HEK293 (cell line): ENCODE measurements around the gene TLE1.

Experiments
- ELK4 ChIP-seq: IDR thresholded peaks from 2 replicates; pipeline ENCODE4 v1.6.1; 2011; ENCODE audit warnings: mild to moderate bottlenecking, low read depth, low read length, borderline replicate concordance
- GLI4 ChIP-seq: fragments of 450-650 bp; formaldehyde crosslinking; IDR thresholded peaks from 2 replicates; pipeline ENCODE4 v1.5.1; 2016; ENCODE audit warnings: missing biosample characterization, missing genetic modification characterization
- INSM2 ChIP-seq: fragments of 450-650 bp; formaldehyde crosslinking; IDR thresholded peaks from 2 replicates; pipeline ENCODE4 v1.5.1; 2016; ENCODE audit warnings: missing biosample characterization, missing genetic modification characterization
- KLF8 ChIP-seq: fragments of 450-650 bp; formaldehyde crosslinking; IDR thresholded peaks from 2 replicates; pipeline ENCODE4 v1.5.1; 2016; ENCODE audit warnings: missing biosample characterization, missing genetic modification characterization
- PRDM2 ChIP-seq: fragments of 450-650 bp; formaldehyde crosslinking; IDR thresholded peaks from 2 replicates; pipeline ENCODE4 v1.5.1; 2016; ENCODE audit warnings: missing biosample characterization, missing genetic modification characterization, borderline replicate concordance
- WT1 ChIP-seq: fragments of 450-650 bp; formaldehyde crosslinking; IDR thresholded peaks from 2 replicates; pipeline ENCODE4 v1.5.1; 2016; ENCODE audit warnings: missing biosample characterization, missing genetic modification characterization
- ZBTB11 ChIP-seq: fragments of 450-650 bp; formaldehyde crosslinking; conservative IDR thresholded peaks from 2 replicates; pipeline ENCODE4 v1.5.1; 2016; ENCODE audit warnings: low read depth, missing biosample characterization, missing genetic modification characterization
- ZBTB21 ChIP-seq: fragments of 450-650 bp; formaldehyde crosslinking; IDR thresholded peaks from 2 replicates; pipeline ENCODE4 v1.5.1; 2017; ENCODE audit warnings: missing biosample characterization, missing genetic modification characterization
- ZBTB44 ChIP-seq: fragments of 450-650 bp; IDR thresholded peaks from 2 replicates; pipeline ENCODE4 v1.5.1; 2018; ENCODE audit warnings: missing biosample characterization, mild to moderate bottlenecking, missing genetic modification characterization
- ZIC2 ChIP-seq: fragments of 450-650 bp; formaldehyde crosslinking; IDR thresholded peaks from 2 replicates; pipeline ENCODE4 v1.5.1; 2016; ENCODE audit warnings: missing biosample characterization, missing genetic modification characterization
- ZNF114 ChIP-seq: fragments of 450-650 bp; formaldehyde crosslinking; IDR thresholded peaks from 2 replicates; pipeline ENCODE4 v1.5.0; 2017; ENCODE audit warnings: missing biosample characterization, missing genetic modification characterization
- ZNF169 ChIP-seq: fragments of 450-650 bp; formaldehyde crosslinking; IDR thresholded peaks from 2 replicates; pipeline ENCODE4 v1.5.1; 2016; ENCODE audit warnings: missing biosample characterization, missing genetic modification characterization
- ZNF19 ChIP-seq: fragments of 450-650 bp; formaldehyde crosslinking; IDR thresholded peaks from 2 replicates; pipeline ENCODE4; 2016; ENCODE audit warnings: missing biosample characterization, missing genetic modification characterization, low read depth
- ZNF2 ChIP-seq: fragments of 450-650 bp; formaldehyde crosslinking; IDR thresholded peaks from 2 replicates; pipeline ENCODE4 v1.5.1; 2016; ENCODE audit warnings: missing biosample characterization, missing genetic modification characterization
- ZNF221 ChIP-seq: fragments of 450-650 bp; formaldehyde crosslinking; IDR thresholded peaks from 2 replicates; pipeline ENCODE4 v1.5.1; 2017; ENCODE audit warnings: missing biosample characterization, missing genetic modification characterization, borderline replicate concordance
- ZNF292 ChIP-seq: fragments of 450-650 bp; formaldehyde crosslinking; IDR thresholded peaks from 2 replicates; pipeline ENCODE4 v1.5.1; 2016; ENCODE audit warnings: low read depth, missing biosample characterization, missing genetic modification characterization, borderline replicate concordance
- ZNF391 ChIP-seq: fragments of 450-650 bp; formaldehyde crosslinking; IDR thresholded peaks from 2 replicates; pipeline ENCODE4 v1.5.1; 2016; ENCODE audit warnings: low read depth, missing biosample characterization, missing genetic modification characterization, borderline replicate concordance
- ZNF549 ChIP-seq: fragments of 450-650 bp; IDR thresholded peaks from 2 replicates; pipeline ENCODE4 v1.5.1; 2018; ENCODE audit warnings: missing biosample characterization, missing genetic modification characterization, mild to moderate bottlenecking, inconsistent platforms, moderate library complexity
- ZNF571 ChIP-seq: fragments of 450-650 bp; formaldehyde crosslinking; IDR thresholded peaks from 2 replicates; pipeline ENCODE4 v1.5.0; 2017; ENCODE audit warnings: missing biosample characterization, missing genetic modification characterization
- ZNF626 ChIP-seq: fragments of 450-650 bp; sonication (Bioruptor Pico); formaldehyde crosslinking; IDR thresholded peaks from 2 replicates; pipeline ENCODE4 v1.5.1; 2018; ENCODE audit warnings: missing biosample characterization, missing genetic modification characterization, inconsistent platforms
- ZSCAN18 ChIP-seq: fragments of 450-650 bp; formaldehyde crosslinking; IDR thresholded peaks from 2 replicates; pipeline ENCODE4 v1.5.1; 2016; ENCODE audit warnings: missing biosample characterization, missing genetic modification characterization
- ZSCAN23 ChIP-seq: fragments of 450-650 bp; formaldehyde crosslinking; IDR thresholded peaks from 2 replicates; pipeline ENCODE4 v1.5.1; 2016; ENCODE audit warnings: missing biosample characterization, missing genetic modification characterization

TLE1 gene

GRCh38 chr9:81661339-81661738 is 28.0 kb downstream of the TLE1 start (continued):
- no peak for TF ChIP-seq ZNF19
- no peak for TF ChIP-seq ZNF292 (tag by site-specific recombination)
- TF ChIP-seq WT1 (tag by site-specific recombination) = peak; percentile 45; the same call in 1 of the 2 replicates
- no peak for TF ChIP-seq ZNF221 (tag by site-specific recombination)
- TF ChIP-seq ZSCAN23 (tag by site-specific recombination) = no peak
- TF ChIP-seq ZBTB11 (tag by site-specific recombination) = no peak
- TF ChIP-seq INSM2 = no peak
- TF ChIP-seq KLF8 (tag by site-specific recombination) = no peak
- no peak for TF ChIP-seq ZNF114 (tag by site-specific recombination)
- TF ChIP-seq ZSCAN18 (tag by site-specific recombination) = no peak
- TF ChIP-seq ZBTB21 = no peak
- TF ChIP-seq ZBTB44 (tag by site-specific recombination) = peak; percentile 49; the same call in 1 of the 2 replicates
- TF ChIP-seq ZNF169 (tag by site-specific recombination) = no peak
- TF ChIP-seq ELK4 = no peak
- no peak for TF ChIP-seq ZNF2 (tag by site-specific recombination)
- TF ChIP-seq ZNF571 (tag by site-specific recombination) = no peak
- TF ChIP-seq ZIC2 = peak; percentile 66
- TF ChIP-seq GLI4 = no peak
- TF ChIP-seq ZNF549 (tag by site-specific recombination) = no peak
- TF ChIP-seq ZNF391 (tag by site-specific recombination) = no peak
- no peak for TF ChIP-seq PRDM2 (tag by site-specific recombination)
- TF ChIP-seq ZNF626 = no peak
